ENCODE results near the gene DAAM1. TPM values are rescaled to one million over a fixed set of nuclear protein-coding genes. Genes with fewer than 3 reads are reported as not detected.

The DAAM1 gene
- total RNA-seq, 2 donors from 2014 or later, result 61.4 to 67.0 TPM

DNA sequence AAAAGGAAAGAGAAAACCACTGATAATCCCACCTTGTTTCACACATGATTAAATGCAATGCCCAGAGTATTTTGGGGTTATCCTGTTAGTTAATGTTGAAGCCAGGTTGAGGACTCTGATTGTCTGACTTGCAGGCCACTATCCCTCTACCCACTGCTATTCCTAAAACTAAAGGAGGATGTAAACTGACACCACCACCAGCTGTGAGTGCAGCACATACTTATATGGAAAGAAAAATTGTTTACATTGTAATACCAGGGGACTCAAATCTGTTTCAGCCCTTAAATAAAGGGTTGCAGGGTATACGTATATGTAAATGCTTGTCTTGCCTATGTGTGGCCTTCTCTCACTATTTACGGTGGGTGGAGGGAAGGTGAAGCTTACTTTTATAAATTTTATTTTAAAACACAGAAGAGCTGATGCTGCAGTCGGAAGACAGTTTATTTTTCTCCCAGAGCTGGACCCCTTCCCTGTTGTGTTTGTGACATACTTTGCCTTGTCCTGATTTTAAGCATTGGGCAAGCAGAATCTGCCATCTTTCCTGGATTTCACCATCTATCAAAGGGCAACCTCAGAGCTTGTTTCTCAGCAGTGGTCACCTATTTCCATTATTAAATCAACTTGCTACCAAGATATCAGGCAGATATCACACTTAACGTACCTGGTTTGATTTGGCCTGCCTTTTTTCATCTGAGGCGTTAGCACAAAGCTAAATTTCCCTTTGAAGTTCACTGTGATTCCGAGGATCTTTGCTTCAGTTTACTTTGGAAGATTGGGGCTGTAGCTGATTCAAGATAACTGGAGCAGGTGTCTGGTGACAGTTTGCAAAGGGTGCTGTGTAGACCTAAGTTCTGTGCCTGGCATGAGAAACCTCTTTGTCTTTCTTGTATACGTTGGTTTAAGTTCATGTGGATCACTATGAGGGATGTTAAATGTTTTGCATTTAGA is 25.2 kb downstream of the DAAM1 start:
- H3K4me3 ChIP-seq, result no peak overlapping the region
- H3K27ac ChIP-seq, result peak overlapping the region; percentile 37 to 61
- no peaks in the 10 kb centered on the region for H3K9me3 ChIP-seq
- TF ChIP-seq, protein P1, sequence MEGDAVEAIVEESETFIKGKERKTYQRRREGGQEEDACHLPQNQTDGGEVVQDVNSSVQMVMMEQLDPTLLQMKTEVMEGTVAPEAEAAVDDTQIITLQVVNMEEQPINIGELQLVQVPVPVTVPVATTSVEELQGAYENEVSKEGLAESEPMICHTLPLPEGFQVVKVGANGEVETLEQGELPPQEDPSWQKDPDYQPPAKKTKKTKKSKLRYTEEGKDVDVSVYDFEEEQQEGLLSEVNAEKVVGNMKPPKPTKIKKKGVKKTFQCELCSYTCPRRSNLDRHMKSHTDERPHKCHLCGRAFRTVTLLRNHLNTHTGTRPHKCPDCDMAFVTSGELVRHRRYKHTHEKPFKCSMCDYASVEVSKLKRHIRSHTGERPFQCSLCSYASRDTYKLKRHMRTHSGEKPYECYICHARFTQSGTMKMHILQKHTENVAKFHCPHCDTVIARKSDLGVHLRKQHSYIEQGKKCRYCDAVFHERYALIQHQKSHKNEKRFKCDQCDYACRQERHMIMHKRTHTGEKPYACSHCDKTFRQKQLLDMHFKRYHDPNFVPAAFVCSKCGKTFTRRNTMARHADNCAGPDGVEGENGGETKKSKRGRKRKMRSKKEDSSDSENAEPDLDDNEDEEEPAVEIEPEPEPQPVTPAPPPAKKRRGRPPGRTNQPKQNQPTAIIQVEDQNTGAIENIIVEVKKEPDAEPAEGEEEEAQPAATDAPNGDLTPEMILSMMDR (IDR thresholded peaks at IDR 0.05), result no peak
- DNase-seq (ENCODE audit: low spot score), result no peak
- H3K27me3 ChIP-seq, result no peaks in the 10 kb centered on the region
- peaks cover 0 to 66% of the 10 kb centered on the region in 2 donors for H3K4me1 ChIP-seq
- no peaks in the 10 kb centered on the region for H3K36me3 ChIP-seq

DNA sequence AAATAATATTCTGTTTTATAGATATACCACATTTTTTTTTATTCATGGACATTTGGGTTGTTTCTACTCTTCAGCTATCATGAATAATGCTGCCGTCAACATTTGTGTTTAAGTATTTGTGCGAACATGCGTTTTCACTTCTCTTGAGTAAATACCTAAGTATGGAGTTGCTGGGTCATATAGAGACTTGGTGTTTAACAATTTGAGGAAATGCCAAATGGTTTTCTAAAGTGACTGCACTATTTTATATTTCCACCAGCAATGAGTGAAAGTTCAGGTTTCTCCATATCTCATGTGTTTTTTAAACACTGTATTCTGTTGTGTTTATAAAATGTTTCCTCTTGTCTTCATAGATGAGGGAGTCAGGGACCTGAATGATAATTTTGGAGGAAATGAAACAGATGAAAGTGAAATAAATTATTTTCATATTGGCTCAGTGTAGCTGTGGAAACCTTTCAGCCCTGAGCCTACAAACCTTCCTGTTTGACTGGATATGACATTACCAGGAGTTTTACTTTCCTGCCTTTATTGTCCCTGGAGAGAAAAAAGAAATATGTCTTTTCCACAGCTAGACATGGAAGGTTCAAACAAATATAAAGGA is 26.3 kb downstream of the DAAM1 start:
- Histone ChIP-seq H3K4me1 (peaks cover 0 to 74% of the 10 kb centered on the region in 2 donors), H3K27ac (peak overlapping the region; percentile 37 to 61)

DNA sequence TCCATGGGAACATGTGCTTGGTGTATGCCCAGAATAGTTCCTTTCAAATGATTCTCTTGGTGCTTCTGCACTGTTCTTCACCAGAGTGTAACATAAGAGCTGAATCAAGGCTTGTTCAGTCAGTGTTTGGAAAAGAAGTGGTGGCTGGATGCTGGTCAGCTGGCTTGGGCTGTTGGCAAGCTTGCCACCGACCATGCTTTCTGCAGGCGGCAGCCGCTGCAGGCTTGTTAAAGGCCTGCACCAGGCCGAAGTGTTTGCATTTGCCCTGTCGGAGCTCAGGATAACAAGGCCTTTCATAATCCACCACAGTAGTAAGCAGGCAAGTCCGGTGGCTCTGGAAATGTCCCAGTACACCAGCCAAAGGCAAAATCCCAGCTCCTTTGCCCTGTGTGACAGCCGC is 26.9 kb downstream of the DAAM1 start:
- no peaks in the 10 kb centered on the region for H3K36me3 ChIP-seq
- peak; percentile 74 for DNase-seq (ENCODE audit: low spot score)
- no peak overlapping the region for H3K4me3 ChIP-seq
- H3K4me1 ChIP-seq, result peaks cover 0 to 79% of the 10 kb centered on the region in 2 donors
- H3K9me3 ChIP-seq, result no peaks in the 10 kb centered on the region
- no peaks in the 10 kb centered on the region for H3K27me3 ChIP-seq
- TF ChIP-seq, protein P1 (IDR thresholded peaks at IDR 0.05), result no peak
- H3K27ac ChIP-seq, result peak overlapping the region; percentile 37 to 61

More for the DNA sequence above, 26.3 kb downstream of the DAAM1 start:
- H3K4me3 ChIP-seq, result no peak overlapping the region
- TF ChIP-seq, protein P1 (IDR thresholded peaks at IDR 0.05), result no peak
- H3K36me3 ChIP-seq, result no peaks in the 10 kb centered on the region
- DNase-seq (ENCODE audit: low spot score), result no peak
- no peaks in the 10 kb centered on the region for H3K9me3 ChIP-seq
- H3K27me3 ChIP-seq, result no peaks in the 10 kb centered on the region

DNA sequence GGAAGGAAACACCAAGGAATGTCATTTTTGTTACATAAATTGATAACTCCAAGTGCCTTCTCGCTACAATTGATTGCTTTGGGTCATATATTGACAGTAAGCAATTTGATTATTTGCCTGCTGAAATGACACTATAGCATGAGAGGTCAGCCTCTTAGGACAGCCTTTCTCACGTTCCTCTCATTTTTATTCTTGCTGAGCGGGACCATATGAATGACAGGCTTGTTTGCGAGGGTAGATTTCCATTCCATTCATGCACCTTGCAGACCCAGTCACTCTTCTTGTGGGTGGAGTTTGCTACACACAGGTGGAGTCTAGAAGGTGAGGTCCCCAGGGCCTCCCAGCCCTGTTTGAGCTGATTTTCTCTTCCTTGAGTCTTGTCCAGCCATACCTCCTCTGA is 27.3 kb downstream of the DAAM1 start:
- Histone ChIP-seq H3K27ac (peak overlapping the region; percentile 37 to 61), H3K36me3 (no peaks in the 10 kb centered on the region), H3K4me1 (peaks cover 0 to 75% of the 10 kb centered on the region in 2 donors), H3K9me3 (no peaks in the 10 kb centered on the region), H3K4me3 (no peak overlapping the region), H3K27me3 (no peaks in the 10 kb centered on the region)
- DNase-seq (ENCODE audit: low spot score), result no peak
- TF ChIP-seq, protein P1 (IDR thresholded peaks at IDR 0.05), result no peak

DNA sequence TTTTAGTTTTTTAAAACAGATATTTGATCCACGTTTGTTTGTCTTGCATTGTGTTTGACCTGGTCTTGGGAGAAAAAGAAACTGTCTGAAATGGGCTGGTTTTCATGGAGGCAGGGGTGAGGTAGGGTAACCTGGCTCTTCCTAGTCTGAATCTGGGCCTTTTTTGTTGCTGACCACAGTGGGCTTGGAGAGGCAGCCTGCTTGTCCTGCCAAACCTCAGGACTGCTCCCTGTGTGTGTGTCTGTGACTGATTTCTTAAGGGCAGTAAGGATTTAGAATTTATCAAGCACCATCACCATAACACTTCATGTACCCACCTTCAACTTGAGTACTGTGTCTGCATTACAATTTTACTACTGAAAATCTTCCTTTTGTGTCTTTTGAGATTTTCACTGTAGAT is 28.5 kb downstream of the DAAM1 start:
- TF ChIP-seq, protein P1 (IDR thresholded peaks at IDR 0.05), result no peak
- H3K36me3 ChIP-seq, result no peaks in the 10 kb centered on the region
- DNase-seq (ENCODE audit: low spot score), result no peak
- H3K9me3 ChIP-seq, result no peaks in the 10 kb centered on the region
- peak overlapping the region; percentile 4 to 37 for H3K27ac ChIP-seq
- H3K27me3 ChIP-seq, result no peaks in the 10 kb centered on the region
- no peak overlapping the region for H3K4me3 ChIP-seq
- H3K4me1 ChIP-seq, result peaks cover 0 to 72% of the 10 kb centered on the region in 2 donors

Measured in right atrium auricular region (tissue), 2 donors.